ENCODE results near the gene MSRB1. TPM values are rescaled to one million over a fixed set of nuclear protein-coding genes. Genes with fewer than 3 reads are reported as not detected.
A peak's percentile ranks its signal among the peaks of the same experiment; 100 is the strongest.
"Not testable (repeated sequence)": the region's sequence is repeated elsewhere in the genome, so short reads cannot be mapped to it uniquely, and the experiment has no call there.

Gene MSRB1
- total and polyA plus RNA-seq, 4 donors, result 10.0 to 25.8 (median 17.4) TPM

DNA sequence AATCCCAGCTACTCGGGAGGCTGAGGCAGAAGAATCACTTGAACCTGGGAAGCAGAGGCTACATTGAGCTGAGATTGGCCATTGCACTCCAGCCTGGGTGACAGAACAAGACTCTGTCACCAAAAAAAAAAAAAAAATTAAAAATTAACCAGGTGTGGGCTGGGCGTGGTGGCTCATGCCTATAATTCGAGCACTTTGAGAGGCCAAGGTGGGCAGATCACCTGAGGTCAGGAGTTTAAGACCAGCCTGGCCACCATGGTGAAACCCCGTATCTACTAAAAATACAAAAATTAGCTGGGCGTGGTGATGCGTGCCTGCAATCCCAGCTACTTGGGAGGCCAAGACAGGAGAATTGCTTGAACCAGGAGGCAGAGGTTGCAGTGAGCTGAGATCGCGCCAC, 3.2 kb downstream of the MSRB1 start:
- DNase-seq (ENCODE audit: low read depth in 4 of 6, low spot score in 6 of 6); H3K27me3 ChIP-seq (ENCODE audit: control insufficient read depth, insufficient read depth, low read length); H3K4me3 ChIP-seq (ENCODE audit: low read depth, low read length); H3K27ac ChIP-seq (ENCODE audit: low read depth, low read length); H3K9me3 ChIP-seq (ENCODE audit: control insufficient read depth, insufficient read depth, low read length): not testable (repeated sequence)
- 97% methylated on average over 7 of the region's 8 CpGs for WGBS (ENCODE audit: insufficient coverage)
- Histone ChIP-seq H3K36me3 (ENCODE audit: control insufficient read depth, insufficient read depth, low read length) (peaks cover 41% of the 10 kb centered on the region), H3K4me1 (ENCODE audit: control insufficient read depth, insufficient read depth, low read length) (peaks cover 23% of the 10 kb centered on the region)

DNA sequence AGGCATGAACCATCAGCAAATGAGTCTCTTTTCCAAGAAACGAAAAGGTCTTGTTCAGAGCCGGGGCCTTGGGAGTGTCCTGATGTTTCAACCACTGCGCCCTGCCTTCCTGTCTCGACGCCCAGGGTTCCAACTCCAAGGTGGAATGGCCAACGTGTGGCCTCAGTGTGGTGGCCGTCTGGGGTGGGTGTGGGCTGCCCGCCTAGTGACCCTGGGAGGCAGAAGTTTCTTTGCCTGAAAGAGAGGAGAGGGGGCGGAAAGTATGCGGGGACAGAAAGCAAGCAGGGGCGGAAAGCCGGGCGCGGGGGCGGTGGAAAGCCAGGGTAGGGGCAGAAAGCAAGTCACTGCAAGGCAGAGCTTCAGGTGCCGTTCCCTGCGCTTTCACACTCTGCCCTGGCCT, 4.1 kb downstream of the MSRB1 start:
- no peak for DNase-seq (ENCODE audit: low read depth in 4 of 6, low spot score in 6 of 6)
- 98% methylated on average over 17 of the region's 17 CpGs for WGBS (ENCODE audit: insufficient coverage)
- H3K36me3 ChIP-seq (ENCODE audit: control insufficient read depth, insufficient read depth, low read length), result peaks cover 41% of the 10 kb centered on the region
- no peak overlapping the region for H3K27ac ChIP-seq (ENCODE audit: low read depth, low read length)
- peaks cover 23% of the 10 kb centered on the region for H3K4me1 ChIP-seq (ENCODE audit: control insufficient read depth, insufficient read depth, low read length)
- no peaks in the 10 kb centered on the region for H3K27me3 ChIP-seq (ENCODE audit: control insufficient read depth, insufficient read depth, low read length)
- no peaks in the 10 kb centered on the region for H3K9me3 ChIP-seq (ENCODE audit: control insufficient read depth, insufficient read depth, low read length)
- H3K4me3 ChIP-seq (ENCODE audit: low read depth, low read length), result no peak overlapping the region

DNA sequence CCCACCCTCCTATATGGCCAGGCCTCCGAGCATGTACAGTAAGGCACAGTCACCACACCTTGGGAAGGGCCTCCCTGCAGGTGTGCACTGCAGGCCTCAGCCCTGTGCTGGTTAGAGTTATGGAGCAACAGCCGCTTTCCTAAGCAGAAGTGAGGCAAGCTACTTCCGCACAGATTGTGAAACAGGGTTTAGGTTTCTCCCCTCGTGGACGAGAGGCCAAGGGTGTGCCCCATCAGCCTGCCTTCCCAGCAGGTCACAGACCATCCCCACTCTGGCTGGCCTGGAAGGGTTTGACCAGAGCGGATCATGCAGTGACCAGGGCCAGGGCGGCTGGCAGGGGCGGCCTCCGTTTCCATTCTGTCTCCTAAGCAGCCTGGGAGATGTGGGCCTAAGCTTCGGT, 4.7 kb downstream of the MSRB1 start:
- H3K27me3 ChIP-seq (ENCODE audit: control insufficient read depth, insufficient read depth, low read length), result no peaks in the 10 kb centered on the region
- H3K36me3 ChIP-seq (ENCODE audit: control insufficient read depth, insufficient read depth, low read length), result peaks cover 41% of the 10 kb centered on the region
- H3K4me1 ChIP-seq (ENCODE audit: control insufficient read depth, insufficient read depth, low read length), result peaks cover 18% of the 10 kb centered on the region
- no peaks in the 10 kb centered on the region for H3K9me3 ChIP-seq (ENCODE audit: control insufficient read depth, insufficient read depth, low read length)
- no peak for DNase-seq (ENCODE audit: low read depth in 4 of 6, low spot score in 6 of 6)
- H3K27ac ChIP-seq (ENCODE audit: low read depth, low read length), result no peak overlapping the region
- H3K4me3 ChIP-seq (ENCODE audit: low read depth, low read length), result no peak overlapping the region
- WGBS (ENCODE audit: insufficient coverage), result 96% methylated on average over 9 of the region's 10 CpGs

DNA sequence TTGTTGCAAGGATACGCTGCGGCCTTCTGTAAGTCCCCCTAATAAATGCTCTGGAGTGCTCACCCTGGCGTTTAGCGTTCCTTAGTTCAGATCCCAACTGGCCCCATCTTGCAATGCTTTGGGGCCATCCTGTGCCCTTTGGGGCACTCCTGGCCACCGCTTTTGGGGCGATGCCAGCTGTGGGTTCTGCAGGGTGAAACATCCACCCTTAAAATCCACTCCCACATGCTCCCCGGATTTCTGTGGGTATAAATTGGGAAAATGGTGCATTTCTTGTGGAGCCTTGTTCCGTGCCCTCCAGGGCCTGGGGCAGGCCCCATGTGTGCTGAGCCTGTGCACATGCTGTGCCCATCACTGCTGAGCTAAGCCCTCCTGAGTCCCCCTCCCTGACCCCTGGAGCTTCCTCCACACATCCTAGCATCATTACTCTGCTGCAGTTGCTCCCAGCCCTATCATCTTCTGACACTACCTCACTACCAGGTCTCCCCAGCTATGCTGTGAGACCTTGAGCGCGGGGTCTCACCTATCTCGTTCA, 6.0 kb downstream of the MSRB1 start:
- peaks cover 8% of the 10 kb centered on the region for H3K4me1 ChIP-seq (ENCODE audit: control insufficient read depth, insufficient read depth, low read length)
- WGBS (ENCODE audit: insufficient coverage), result 93% methylated on average over 5 of the region's 11 CpGs
- H3K4me3 ChIP-seq (ENCODE audit: low read depth, low read length), result no peak overlapping the region
- no peak overlapping the region for H3K27ac ChIP-seq (ENCODE audit: low read depth, low read length)
- H3K36me3 ChIP-seq (ENCODE audit: control insufficient read depth, insufficient read depth, low read length), result peaks cover 41% of the 10 kb centered on the region
- H3K9me3 ChIP-seq (ENCODE audit: control insufficient read depth, insufficient read depth, low read length), result no peaks in the 10 kb centered on the region
- H3K27me3 ChIP-seq (ENCODE audit: control insufficient read depth, insufficient read depth, low read length), result no peaks in the 10 kb centered on the region
- no peak for DNase-seq (ENCODE audit: low read depth in 4 of 6, low spot score in 6 of 6)

DNA sequence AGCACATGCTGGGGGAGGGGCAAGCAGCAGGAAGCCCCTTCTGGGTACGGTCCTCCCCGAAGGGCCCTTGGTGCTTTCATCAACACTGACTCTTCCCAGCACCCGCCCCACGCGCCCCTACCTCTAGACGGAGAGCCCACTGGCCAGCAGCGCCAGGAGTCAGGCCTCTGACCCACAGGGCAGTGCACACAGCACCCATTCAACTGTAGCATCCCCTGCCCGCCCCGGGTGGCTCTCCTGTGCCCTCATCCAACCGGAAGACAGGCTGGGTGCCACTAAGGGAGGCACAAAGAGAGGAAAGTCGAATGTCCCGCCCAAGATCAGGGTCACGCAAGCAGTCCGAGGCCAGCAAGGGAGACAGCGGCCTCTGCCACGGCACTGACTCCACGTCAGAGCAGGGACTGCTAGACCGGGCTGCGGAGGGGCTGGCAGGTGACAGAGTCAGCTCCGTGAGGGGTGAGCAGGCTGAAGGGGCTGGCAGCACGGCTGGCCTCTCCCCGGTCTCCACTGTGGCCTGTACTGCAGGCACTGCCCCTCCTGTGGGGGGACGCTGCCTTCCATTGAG, 9.8 kb downstream of the MSRB1 start:
- DNase-seq (ENCODE audit: low read depth in 4 of 6, low spot score in 6 of 6), result no peak
- no peaks in the 10 kb centered on the region for H3K9me3 ChIP-seq (ENCODE audit: control insufficient read depth, insufficient read depth, low read length)
- no peaks in the 10 kb centered on the region for H3K27me3 ChIP-seq (ENCODE audit: control insufficient read depth, insufficient read depth, low read length)
- peaks cover 12% of the 10 kb centered on the region for H3K36me3 ChIP-seq (ENCODE audit: control insufficient read depth, insufficient read depth, low read length)
- H3K4me3 ChIP-seq (ENCODE audit: low read depth, low read length), result no peak overlapping the region
- 65% methylated on average over 23 of the region's 23 CpGs for WGBS (ENCODE audit: insufficient coverage)
- H3K27ac ChIP-seq (ENCODE audit: low read depth, low read length), result no peak overlapping the region
- peaks cover 12% of the 10 kb centered on the region for H3K4me1 ChIP-seq (ENCODE audit: control insufficient read depth, insufficient read depth, low read length)

DNA sequence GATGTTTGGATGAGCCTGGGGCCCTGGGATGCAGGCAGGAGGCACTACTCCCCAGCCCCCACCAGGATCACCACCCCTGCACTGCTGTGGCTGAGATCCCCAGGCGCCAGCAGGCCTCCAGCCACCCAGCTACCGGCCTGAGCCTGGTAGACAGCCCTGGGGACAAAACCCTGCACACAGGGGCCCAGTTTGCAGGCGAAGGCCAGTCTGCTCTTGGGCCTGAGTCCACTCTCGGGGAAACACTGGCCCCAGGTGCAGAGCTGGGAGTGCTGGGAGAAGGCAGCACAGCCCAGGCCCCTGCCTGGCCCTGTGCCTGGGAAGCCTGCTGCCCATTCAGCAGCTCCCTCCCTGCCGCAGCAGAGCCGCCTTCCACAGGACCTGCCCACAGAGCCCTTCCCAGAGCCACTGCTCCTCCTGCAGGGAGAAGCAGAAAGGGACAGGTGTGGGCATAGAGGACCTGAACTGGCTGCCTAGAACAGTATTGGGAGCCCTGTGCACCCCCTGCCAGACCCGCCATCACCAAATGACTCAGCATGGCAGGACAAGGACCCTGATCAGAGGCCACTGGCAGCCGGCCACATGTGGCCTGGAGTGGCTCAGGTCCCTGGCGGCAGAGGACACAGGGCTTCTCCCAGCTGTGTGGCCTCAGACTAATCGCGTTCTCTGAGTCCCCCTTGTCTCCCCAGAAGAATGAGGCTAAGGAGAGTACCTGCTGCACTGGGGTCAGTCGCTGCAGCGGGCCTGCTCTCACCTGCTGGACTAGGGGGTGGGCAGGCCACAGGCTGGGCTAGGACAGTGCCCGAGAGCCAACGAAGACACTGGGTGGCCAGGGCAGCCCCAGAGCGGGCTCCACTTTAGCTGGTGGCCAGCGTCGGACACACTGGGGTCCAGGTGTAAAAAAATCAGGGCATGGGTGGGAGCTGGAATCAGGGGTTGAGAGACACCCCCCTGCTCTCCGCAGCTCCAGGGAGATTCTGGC, 10.7 kb downstream of the MSRB1 start:
- peaks cover 7% of the 10 kb centered on the region for H3K36me3 ChIP-seq (ENCODE audit: control insufficient read depth, insufficient read depth, low read length)
- peak in 1 of 6 donors; percentile 1 for DNase-seq (ENCODE audit: low read depth in 4 of 6, low spot score in 6 of 6)
- 72% methylated on average over 19 of the region's 19 CpGs for WGBS (ENCODE audit: insufficient coverage)
- H3K27ac ChIP-seq (ENCODE audit: low read depth, low read length), result no peak overlapping the region
- H3K9me3 ChIP-seq (ENCODE audit: control insufficient read depth, insufficient read depth, low read length), result no peaks in the 10 kb centered on the region
- H3K4me1 ChIP-seq (ENCODE audit: control insufficient read depth, insufficient read depth, low read length), result peaks cover 12% of the 10 kb centered on the region
- no peaks in the 10 kb centered on the region for H3K27me3 ChIP-seq (ENCODE audit: control insufficient read depth, insufficient read depth, low read length)
- no peak overlapping the region for H3K4me3 ChIP-seq (ENCODE audit: low read depth, low read length)

DNA sequence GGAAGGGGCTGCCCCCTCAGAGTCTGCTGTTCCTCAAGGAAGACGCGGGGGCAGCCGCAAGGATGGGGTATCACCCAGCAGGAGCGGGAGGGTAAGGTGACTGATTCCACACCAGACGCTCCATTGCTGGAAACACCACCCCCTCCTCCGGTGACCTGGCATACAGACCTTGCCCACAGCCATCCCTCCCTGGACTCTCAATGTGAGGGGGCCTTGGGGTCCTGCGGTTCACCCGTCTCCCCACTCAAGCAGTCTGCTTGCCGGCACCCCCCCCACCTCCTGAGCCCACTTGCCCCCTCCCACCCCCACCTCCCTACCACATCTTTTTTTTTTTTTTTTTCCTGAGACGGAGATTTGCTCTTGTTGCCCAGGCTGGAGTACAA, 12.7 kb downstream of the MSRB1 start:
- DNase-seq (ENCODE audit: low read depth in 4 of 6, low spot score in 6 of 6), result no peak
- Histone ChIP-seq H3K36me3 (ENCODE audit: control insufficient read depth, insufficient read depth, low read length) (no peaks in the 10 kb centered on the region), H3K9me3 (ENCODE audit: control insufficient read depth, insufficient read depth, low read length) (no peaks in the 10 kb centered on the region), H3K27ac (ENCODE audit: low read depth, low read length) (no peak overlapping the region), H3K27me3 (ENCODE audit: control insufficient read depth, insufficient read depth, low read length) (no peaks in the 10 kb centered on the region), H3K4me1 (ENCODE audit: control insufficient read depth, insufficient read depth, low read length) (peaks cover 12% of the 10 kb centered on the region), H3K4me3 (ENCODE audit: low read depth, low read length) (no peak overlapping the region)
- WGBS (ENCODE audit: insufficient coverage), result 80% methylated on average over 5 of the region's 10 CpGs

DNA sequence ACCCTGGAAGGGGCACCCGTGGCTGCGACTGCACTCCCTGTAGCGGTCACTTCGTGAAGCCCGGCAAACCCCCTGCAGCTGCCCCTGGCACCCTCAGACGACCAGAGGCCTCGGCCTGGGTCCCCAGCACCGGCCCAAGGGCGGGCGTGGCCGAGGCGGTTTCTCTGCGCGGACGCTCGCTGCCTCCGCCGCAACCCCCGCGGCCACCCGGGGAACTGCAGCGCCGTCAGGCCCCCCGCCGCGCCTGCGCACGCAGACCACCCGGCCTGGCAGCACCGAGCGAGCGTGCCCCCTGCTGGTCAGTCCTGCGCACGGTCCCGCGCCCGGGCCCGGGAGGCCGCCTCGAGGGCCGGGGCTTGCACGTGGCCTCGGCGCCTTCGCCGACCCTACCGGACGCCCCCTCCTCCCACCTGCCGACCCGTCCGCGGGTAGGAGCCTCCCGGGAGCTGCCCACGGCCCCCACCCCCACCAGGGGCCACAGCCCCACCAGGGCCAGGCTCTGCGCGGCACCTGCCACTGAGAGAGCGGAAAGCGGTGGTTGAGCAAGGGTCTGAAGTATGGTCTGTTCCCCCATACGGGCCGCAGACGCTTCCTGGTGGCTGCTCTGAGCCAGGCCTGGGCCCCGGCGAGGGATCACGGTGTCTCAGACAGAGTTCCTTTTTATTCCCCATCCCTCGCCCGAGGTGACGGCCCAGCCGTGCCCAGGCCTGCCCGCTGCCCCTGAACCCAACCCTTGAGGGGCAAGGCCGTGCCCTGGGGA, 13.2 kb downstream of the MSRB1 start:
- Histone ChIP-seq H3K9me3 (ENCODE audit: control insufficient read depth, insufficient read depth, low read length) (no peaks in the 10 kb centered on the region), H3K27ac (ENCODE audit: low read depth, low read length) (no peak overlapping the region), H3K36me3 (ENCODE audit: control insufficient read depth, insufficient read depth, low read length) (no peaks in the 10 kb centered on the region), H3K4me1 (ENCODE audit: control insufficient read depth, insufficient read depth, low read length) (peaks cover 12% of the 10 kb centered on the region), H3K4me3 (ENCODE audit: low read depth, low read length) (peak overlapping the region; percentile 33), H3K27me3 (ENCODE audit: control insufficient read depth, insufficient read depth, low read length) (no peaks in the 10 kb centered on the region)
- WGBS (ENCODE audit: insufficient coverage), result 14% methylated on average over 56 of the region's 70 CpGs
- peak; percentile 29 to 94 (median 74) for DNase-seq (ENCODE audit: low read depth in 4 of 6, low spot score in 6 of 6)

DNA sequence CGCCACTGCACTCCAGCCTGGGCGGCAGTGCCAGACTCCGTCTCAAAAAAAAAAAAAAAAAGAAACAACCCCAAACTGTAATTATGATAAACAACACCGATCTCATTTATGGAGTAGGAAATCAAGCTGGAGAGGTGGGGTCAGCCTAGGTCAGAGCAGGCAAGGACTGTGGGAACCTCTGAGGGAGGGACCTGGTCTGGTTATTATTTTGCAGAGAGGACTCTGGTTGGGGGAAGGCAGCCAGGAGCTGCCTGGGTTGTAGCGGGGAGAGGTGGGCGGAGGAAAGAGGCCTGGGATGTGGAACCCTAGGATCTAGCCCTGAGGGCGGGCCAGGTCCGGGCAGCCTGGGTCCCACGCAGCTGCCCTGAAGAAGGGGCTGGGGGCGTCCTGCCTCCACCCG, 13.9 kb downstream of the MSRB1 start:
- 13% methylated on average over 6 of the region's 11 CpGs for WGBS (ENCODE audit: insufficient coverage)
- H3K27ac ChIP-seq (ENCODE audit: low read depth, low read length), result no peak overlapping the region
- peak in 2 of 6 donors; percentile 32 to 50 for DNase-seq (ENCODE audit: low read depth in 4 of 6, low spot score in 6 of 6)
- H3K4me1 ChIP-seq (ENCODE audit: control insufficient read depth, insufficient read depth, low read length), result peaks cover 12% of the 10 kb centered on the region
- no peaks in the 10 kb centered on the region for H3K9me3 ChIP-seq (ENCODE audit: control insufficient read depth, insufficient read depth, low read length)
- H3K27me3 ChIP-seq (ENCODE audit: control insufficient read depth, insufficient read depth, low read length), result peaks cover 6% of the 10 kb centered on the region
- no peaks in the 10 kb centered on the region for H3K36me3 ChIP-seq (ENCODE audit: control insufficient read depth, insufficient read depth, low read length)
- H3K4me3 ChIP-seq (ENCODE audit: low read depth, low read length), result peak overlapping the region; percentile 33
